ENCODE results near the gene KRTAP5-9.

- TF ChIP-seq EZH2 (IDR thresholded peaks at IDR 0.05) (no peak), POLR2AphosphoS5 (IDR thresholded peaks at IDR 0.05; ENCODE audit: borderline replicate concordance, low read depth, low read length) (no peak), FOXP2 (optimal IDR thresholded peaks at IDR 0.05; ENCODE audit: control extremely low read depth, extremely low read length, insufficient read depth) (no peak)
Measured at GRCh38 chr11:71519546-71519945, 28.7 kb upstream of the KRTAP5-9 start.

Data from SK-N-MC (cell line).